H1 (cell line): ENCODE measurements around the gene ILK. TPM values are rescaled to one million over a fixed set of nuclear protein-coding genes. Genes with fewer than 3 reads are reported as not detected.

Experiments used
- TEAD4 ChIP-seq: IDR thresholded peaks from 2 replicates; pipeline ENCODE4 v1.6.1; 2012; ENCODE audit warnings: low read depth, low read length, inconsistent platforms, mixed read lengths
- polyA plus RNA-seq, 7 experiments: library from polyadenylated mRNA; depleted of rRNA in 3 of 7; stranded (reverse) in 5 of 7; unstranded in 2 of 7; fragments of >200 nt in 5 of 7; fragments of 200-250 nt in 2 of 7; gene quantifications; 1 replicate in 5 of 7; 2 replicates in 1 of 7; 4 replicates in 1 of 7; pipeline versions ENCODE4 v1.2.1 to v1.2.3, GENCODE V29; 2011 to 2013; ENCODE audit warnings: missing spikeins in 2 of 7, mixed read lengths in 2 of 7
- total RNA-seq: library from RNA; stranded (reverse); fragmentation: NEBNext Ultra II Directional; extraction: Animal tissue kit (Norgen Biotek cat#: 25700); gene quantifications from 2 replicates; pipeline ENCODE4 v1.2.1, GENCODE V29; 2021
- TF ChIP-seq, protein P1 (sequence below): fragments of 300-600 bp; sonication (generic); IDR thresholded peaks from 2 replicates; pipeline ENCODE4 v1.7.1; 2012; ENCODE audit warnings: low read length, moderate library complexity, mild to moderate bottlenecking, inconsistent platforms; ENCODE audit not compliant: insufficient replicate concordance

ILK gene
- total and polyA plus RNA-seq, 2 of the 8 experiments (the other 6 are each of a cell fraction or from before 2014, with no cell fraction given) = 91.4 to 132 TPM

DNA sequence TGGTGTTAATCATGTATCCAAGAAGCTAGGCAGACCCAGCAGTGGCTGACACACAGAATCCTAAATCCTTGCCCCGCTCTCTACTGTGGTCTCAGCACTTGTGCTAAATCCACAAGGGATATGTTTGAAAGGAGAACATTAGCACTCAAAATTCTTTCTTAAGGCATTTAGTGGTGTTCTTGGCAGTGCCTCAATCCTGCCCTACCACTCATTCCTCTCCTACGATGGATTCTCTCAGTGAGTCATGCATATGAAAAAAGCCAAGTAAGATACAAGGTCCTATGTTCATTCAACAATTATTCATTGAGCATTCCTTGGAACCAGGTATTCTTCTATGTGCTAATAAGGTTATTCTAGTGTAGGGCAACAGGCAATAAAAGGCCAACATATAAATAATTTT, 31.4 kb upstream of the ILK start (continued):
- TF ChIP-seq, protein P1, sequence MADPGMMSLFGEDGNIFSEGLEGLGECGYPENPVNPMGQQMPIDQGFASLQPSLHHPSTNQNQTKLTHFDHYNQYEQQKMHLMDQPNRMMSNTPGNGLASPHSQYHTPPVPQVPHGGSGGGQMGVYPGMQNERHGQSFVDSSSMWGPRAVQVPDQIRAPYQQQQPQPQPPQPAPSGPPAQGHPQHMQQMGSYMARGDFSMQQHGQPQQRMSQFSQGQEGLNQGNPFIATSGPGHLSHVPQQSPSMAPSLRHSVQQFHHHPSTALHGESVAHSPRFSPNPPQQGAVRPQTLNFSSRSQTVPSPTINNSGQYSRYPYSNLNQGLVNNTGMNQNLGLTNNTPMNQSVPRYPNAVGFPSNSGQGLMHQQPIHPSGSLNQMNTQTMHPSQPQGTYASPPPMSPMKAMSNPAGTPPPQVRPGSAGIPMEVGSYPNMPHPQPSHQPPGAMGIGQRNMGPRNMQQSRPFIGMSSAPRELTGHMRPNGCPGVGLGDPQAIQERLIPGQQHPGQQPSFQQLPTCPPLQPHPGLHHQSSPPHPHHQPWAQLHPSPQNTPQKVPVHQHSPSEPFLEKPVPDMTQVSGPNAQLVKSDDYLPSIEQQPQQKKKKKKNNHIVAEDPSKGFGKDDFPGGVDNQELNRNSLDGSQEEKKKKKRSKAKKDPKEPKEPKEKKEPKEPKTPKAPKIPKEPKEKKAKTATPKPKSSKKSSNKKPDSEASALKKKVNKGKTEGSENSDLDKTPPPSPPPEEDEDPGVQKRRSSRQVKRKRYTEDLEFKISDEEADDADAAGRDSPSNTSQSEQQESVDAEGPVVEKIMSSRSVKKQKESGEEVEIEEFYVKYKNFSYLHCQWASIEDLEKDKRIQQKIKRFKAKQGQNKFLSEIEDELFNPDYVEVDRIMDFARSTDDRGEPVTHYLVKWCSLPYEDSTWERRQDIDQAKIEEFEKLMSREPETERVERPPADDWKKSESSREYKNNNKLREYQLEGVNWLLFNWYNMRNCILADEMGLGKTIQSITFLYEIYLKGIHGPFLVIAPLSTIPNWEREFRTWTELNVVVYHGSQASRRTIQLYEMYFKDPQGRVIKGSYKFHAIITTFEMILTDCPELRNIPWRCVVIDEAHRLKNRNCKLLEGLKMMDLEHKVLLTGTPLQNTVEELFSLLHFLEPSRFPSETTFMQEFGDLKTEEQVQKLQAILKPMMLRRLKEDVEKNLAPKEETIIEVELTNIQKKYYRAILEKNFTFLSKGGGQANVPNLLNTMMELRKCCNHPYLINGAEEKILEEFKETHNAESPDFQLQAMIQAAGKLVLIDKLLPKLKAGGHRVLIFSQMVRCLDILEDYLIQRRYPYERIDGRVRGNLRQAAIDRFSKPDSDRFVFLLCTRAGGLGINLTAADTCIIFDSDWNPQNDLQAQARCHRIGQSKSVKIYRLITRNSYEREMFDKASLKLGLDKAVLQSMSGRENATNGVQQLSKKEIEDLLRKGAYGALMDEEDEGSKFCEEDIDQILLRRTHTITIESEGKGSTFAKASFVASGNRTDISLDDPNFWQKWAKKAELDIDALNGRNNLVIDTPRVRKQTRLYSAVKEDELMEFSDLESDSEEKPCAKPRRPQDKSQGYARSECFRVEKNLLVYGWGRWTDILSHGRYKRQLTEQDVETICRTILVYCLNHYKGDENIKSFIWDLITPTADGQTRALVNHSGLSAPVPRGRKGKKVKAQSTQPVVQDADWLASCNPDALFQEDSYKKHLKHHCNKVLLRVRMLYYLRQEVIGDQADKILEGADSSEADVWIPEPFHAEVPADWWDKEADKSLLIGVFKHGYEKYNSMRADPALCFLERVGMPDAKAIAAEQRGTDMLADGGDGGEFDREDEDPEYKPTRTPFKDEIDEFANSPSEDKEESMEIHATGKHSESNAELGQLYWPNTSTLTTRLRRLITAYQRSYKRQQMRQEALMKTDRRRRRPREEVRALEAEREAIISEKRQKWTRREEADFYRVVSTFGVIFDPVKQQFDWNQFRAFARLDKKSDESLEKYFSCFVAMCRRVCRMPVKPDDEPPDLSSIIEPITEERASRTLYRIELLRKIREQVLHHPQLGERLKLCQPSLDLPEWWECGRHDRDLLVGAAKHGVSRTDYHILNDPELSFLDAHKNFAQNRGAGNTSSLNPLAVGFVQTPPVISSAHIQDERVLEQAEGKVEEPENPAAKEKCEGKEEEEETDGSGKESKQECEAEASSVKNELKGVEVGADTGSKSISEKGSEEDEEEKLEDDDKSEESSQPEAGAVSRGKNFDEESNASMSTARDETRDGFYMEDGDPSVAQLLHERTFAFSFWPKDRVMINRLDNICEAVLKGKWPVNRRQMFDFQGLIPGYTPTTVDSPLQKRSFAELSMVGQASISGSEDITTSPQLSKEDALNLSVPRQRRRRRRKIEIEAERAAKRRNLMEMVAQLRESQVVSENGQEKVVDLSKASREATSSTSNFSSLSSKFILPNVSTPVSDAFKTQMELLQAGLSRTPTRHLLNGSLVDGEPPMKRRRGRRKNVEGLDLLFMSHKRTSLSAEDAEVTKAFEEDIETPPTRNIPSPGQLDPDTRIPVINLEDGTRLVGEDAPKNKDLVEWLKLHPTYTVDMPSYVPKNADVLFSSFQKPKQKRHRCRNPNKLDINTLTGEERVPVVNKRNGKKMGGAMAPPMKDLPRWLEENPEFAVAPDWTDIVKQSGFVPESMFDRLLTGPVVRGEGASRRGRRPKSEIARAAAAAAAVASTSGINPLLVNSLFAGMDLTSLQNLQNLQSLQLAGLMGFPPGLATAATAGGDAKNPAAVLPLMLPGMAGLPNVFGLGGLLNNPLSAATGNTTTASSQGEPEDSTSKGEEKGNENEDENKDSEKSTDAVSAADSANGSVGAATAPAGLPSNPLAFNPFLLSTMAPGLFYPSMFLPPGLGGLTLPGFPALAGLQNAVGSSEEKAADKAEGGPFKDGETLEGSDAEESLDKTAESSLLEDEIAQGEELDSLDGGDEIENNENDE = no peak
- no peak for TF ChIP-seq TEAD4
